KMS-11 (cell line): ENCODE results near the gene COX14.

ENCODE experiments used
- H2AFZ ChIP-seq: fragments of 200-600 bp; sonication (generic); 2 replicates; pipeline ENCODE4 v1.6.1; 2016; ENCODE audit warnings: antibody characterized with exemption, mixed run types, low read depth
- H3K27ac ChIP-seq: fragments of 200-600 bp; sonication (generic); 2 replicates; pipeline ENCODE4 v1.6.1; 2016; ENCODE audit warnings: mild to moderate bottlenecking, mixed run types
- H3K27me3 ChIP-seq: fragments of 200-600 bp; sonication (generic); 2 replicates; pipeline ENCODE4 v1.6.1; 2017; ENCODE audit warnings: mild to moderate bottlenecking, low read depth, mixed run types, moderate library complexity; ENCODE audit not compliant: insufficient read depth
- H3K36me3 ChIP-seq: fragments of 200-600 bp; sonication (generic); 2 replicates; pipeline ENCODE4 v1.6.1; 2017; ENCODE audit warnings: mild to moderate bottlenecking, mixed run types; ENCODE audit not compliant: insufficient read depth
- H3K4me1 ChIP-seq: fragments of 200-600 bp; sonication (generic); 2 replicates; pipeline ENCODE4 v1.6.1; 2016; ENCODE audit warnings: mild to moderate bottlenecking, low read depth, mixed run types; ENCODE audit not compliant: poor library complexity, severe bottlenecking
- H3K4me2 ChIP-seq: fragments of 200-600 bp; sonication (generic); 2 replicates; pipeline ENCODE4 v1.7.0; 2016; ENCODE audit warnings: mild to moderate bottlenecking, mixed run types
- H3K4me3 ChIP-seq: fragments of 200-600 bp; sonication (generic); IDR thresholded peaks from 2 replicates; pipeline ENCODE4 v1.6.1; 2017; ENCODE audit warnings: low read depth, low read length, mixed read lengths; ENCODE audit not compliant: insufficient read depth
- H3K79me2 ChIP-seq: fragments of 200-600 bp; sonication (generic); 2 replicates; pipeline ENCODE4 v1.6.1; 2016; ENCODE audit warnings: low read depth, mixed run types; ENCODE audit not compliant: insufficient read depth
- H3K9ac ChIP-seq: fragments of 200-600 bp; sonication (generic); 2 replicates; pipeline ENCODE4 v1.6.1; 2016; ENCODE audit warnings: mild to moderate bottlenecking, mixed run types
- H4K20me1 ChIP-seq: fragments of 200-600 bp; sonication (generic); 2 replicates; pipeline ENCODE4 v1.6.1; 2016; ENCODE audit warnings: mild to moderate bottlenecking, mixed run types; ENCODE audit not compliant: insufficient read depth
- TF ChIP-seq, protein P1 (sequence below): fragments of 200-600 bp; sonication (generic); conservative IDR thresholded peaks from 2 replicates; pipeline ENCODE4 v1.6.1; 2017; ENCODE audit warnings: low read depth, mild to moderate bottlenecking, antibody characterized with exemption, low read length, moderate library complexity, mixed read lengths

Gene COX14

GRCh38 chr12:50160643-50161042 is 48.6 kb downstream of the COX14 start:
- Histone ChIP-seq H3K27ac (no peak overlapping the region), H3K79me2 (peaks cover 36% of the 10 kb centered on the region; the same call in 1 of the 2 replicates), H3K4me1 (peaks cover 3% of the 10 kb centered on the region), H3K36me3 (no peaks in the 10 kb centered on the region), H3K4me2 (no peak overlapping the region), H2AFZ (no peak overlapping the region), H4K20me1 (no peaks in the 10 kb centered on the region), H3K9ac (no peak overlapping the region), H3K27me3 (no peaks in the 10 kb centered on the region), H3K4me3 (no peak overlapping the region)
- TF ChIP-seq, protein P1, sequence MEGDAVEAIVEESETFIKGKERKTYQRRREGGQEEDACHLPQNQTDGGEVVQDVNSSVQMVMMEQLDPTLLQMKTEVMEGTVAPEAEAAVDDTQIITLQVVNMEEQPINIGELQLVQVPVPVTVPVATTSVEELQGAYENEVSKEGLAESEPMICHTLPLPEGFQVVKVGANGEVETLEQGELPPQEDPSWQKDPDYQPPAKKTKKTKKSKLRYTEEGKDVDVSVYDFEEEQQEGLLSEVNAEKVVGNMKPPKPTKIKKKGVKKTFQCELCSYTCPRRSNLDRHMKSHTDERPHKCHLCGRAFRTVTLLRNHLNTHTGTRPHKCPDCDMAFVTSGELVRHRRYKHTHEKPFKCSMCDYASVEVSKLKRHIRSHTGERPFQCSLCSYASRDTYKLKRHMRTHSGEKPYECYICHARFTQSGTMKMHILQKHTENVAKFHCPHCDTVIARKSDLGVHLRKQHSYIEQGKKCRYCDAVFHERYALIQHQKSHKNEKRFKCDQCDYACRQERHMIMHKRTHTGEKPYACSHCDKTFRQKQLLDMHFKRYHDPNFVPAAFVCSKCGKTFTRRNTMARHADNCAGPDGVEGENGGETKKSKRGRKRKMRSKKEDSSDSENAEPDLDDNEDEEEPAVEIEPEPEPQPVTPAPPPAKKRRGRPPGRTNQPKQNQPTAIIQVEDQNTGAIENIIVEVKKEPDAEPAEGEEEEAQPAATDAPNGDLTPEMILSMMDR = no peak

DNA sequence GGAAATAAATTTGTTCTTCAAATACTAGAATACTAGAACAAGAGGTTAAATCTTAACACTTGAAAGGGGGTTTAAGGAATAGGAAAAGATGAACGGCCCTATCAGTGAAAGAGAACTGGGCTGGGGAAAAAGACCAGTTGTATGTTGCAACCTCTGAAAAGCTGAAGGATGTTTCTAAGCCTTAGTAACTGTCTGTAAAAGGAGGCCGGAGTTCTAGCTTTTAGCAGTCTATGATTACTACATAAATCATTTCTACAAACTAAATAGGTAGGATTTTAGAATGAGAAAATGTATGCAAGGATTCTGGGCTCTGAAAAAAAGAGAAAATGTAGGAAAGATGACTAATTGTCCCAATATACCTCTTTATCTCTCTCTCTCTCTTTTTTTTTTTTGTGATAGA is 50.2 kb downstream of the COX14 start:
- TF ChIP-seq, protein P1 = no peak
- Histone ChIP-seq H3K27me3 (no peaks in the 10 kb centered on the region), H3K9ac (no peak overlapping the region), H3K79me2 (peaks cover 49% of the 10 kb centered on the region; the same call in 1 of the 2 replicates), H3K4me3 (no peak overlapping the region), H3K36me3 (no peaks in the 10 kb centered on the region), H2AFZ (no peak overlapping the region), H3K27ac (no peak overlapping the region), H3K4me1 (peaks cover 8% of the 10 kb centered on the region), H3K4me2 (no peak overlapping the region), H4K20me1 (no peaks in the 10 kb centered on the region)

DNA sequence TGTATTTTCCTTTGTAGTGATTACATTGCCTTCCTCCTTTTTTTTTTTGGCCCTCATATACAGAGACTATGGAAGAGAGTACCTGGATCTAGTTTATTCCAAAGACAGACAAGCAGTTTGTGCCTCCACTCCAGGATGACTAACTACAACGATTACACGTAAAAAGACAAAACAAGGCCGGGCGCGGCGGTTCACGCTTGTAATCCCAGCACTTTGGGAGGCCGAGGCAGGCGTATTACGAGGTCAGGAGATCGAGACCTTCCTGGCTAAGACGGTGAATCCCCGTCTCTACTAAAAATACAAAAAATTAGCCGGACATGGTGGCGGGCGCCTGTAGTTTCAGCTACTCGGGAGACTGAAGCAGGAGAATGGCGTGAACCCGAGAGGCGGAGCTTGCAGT is 52.9 kb downstream of the COX14 start:
- H3K79me2 ChIP-seq = peaks cover 44% of the 10 kb centered on the region; the same call in 1 of the 2 replicates
- no peaks in the 10 kb centered on the region for H3K27me3 ChIP-seq
- no peak overlapping the region for H3K4me3 ChIP-seq
- H3K9ac ChIP-seq = no peak overlapping the region
- no peak overlapping the region for H3K4me2 ChIP-seq
- H2AFZ ChIP-seq = no peak overlapping the region
- H3K4me1 ChIP-seq = peaks cover 13% of the 10 kb centered on the region
- H4K20me1 ChIP-seq = no peaks in the 10 kb centered on the region
- TF ChIP-seq, protein P1 = no peak
- H3K36me3 ChIP-seq = no peaks in the 10 kb centered on the region
- no peak overlapping the region for H3K27ac ChIP-seq

- H4K20me1 ChIP-seq = no peaks in the 10 kb centered on the region
- H3K27ac ChIP-seq = peak overlapping the region; percentile 61
- H2AFZ ChIP-seq = peak overlapping the region; percentile 92
- peak overlapping the region; percentile 97 for H3K4me2 ChIP-seq
- no peaks in the 10 kb centered on the region for H3K36me3 ChIP-seq
- peaks cover 38% of the 10 kb centered on the region; the same call in 1 of the 2 replicates for H3K79me2 ChIP-seq
- H3K9ac ChIP-seq = peak overlapping the region; percentile 82
- no peaks in the 10 kb centered on the region for H3K27me3 ChIP-seq
- H3K4me1 ChIP-seq = peaks cover 13% of the 10 kb centered on the region
- TF ChIP-seq, protein P1 = no peak
- no peak overlapping the region for H3K4me3 ChIP-seq
These were observed 54.7 kb downstream of the COX14 start for GRCh38 chr12:50166799-50167048.
